HepG2 (cell line): Measurements from ENCODE around the gene HINT1. TPM values are rescaled to one million over a fixed set of nuclear protein-coding genes. Genes with fewer than 3 reads are reported as not detected.
A peak's percentile ranks its signal among the peaks of the same experiment; 100 is the strongest.

Experiments used
- ATM ChIP-seq: fragments of 450-650 bp; IDR thresholded peaks from 2 replicates; pipeline ENCODE4 v1.7.1; 2017; ENCODE audit warnings: mild to moderate bottlenecking, borderline replicate concordance
- BORCS8-MEF2B ChIP-seq: sonication (generic); formaldehyde crosslinking; IDR thresholded peaks from 2 replicates; pipeline ENCODE4 v1.8.0; 2022; ENCODE audit warnings: mild to moderate bottlenecking, missing genetic modification reagents
- DNMT1 ChIP-seq: sonication (generic); formaldehyde crosslinking; IDR thresholded peaks from 2 replicates; pipeline ENCODE4 v1.5.1; 2020; ENCODE audit warnings: mild to moderate bottlenecking, missing genetic modification reagents
- ELF1 ChIP-seq: sonication (generic); formaldehyde crosslinking; IDR thresholded peaks from 2 replicates; pipeline ENCODE4 v1.4.0; 2020; ENCODE audit warnings: missing genetic modification reagents
- FOXC1 ChIP-seq: sonication (generic); formaldehyde crosslinking; IDR thresholded peaks from 2 replicates; pipeline ENCODE4 v1.8.0; 2022; ENCODE audit warnings: mild to moderate bottlenecking, missing genetic modification reagents, borderline replicate concordance
- FOXP4 ChIP-seq: sonication (generic); formaldehyde crosslinking; IDR thresholded peaks from 2 replicates; pipeline ENCODE4 v1.4.0; 2020; ENCODE audit warnings: missing genetic modification reagents
- MAFG ChIP-seq: sonication (generic); formaldehyde crosslinking; IDR thresholded peaks from 2 replicates; pipeline ENCODE4 v1.5.1; 2020; ENCODE audit warnings: mild to moderate bottlenecking, missing genetic modification reagents
- NONO ChIP-seq, 2 experiments: fragments of 450-650 bp in 1 of 2; sonication (generic) in 1 of 2; formaldehyde crosslinking in 1 of 2; IDR thresholded peaks in 1 of 2; conservative IDR thresholded peaks in 1 of 2; 2 replicates each; pipeline versions ENCODE4 v1.6.1 to v1.8.0; 2017 to 2022; ENCODE audit warnings: mild to moderate bottlenecking in 1 of 2, missing genetic modification reagents in 1 of 2, moderate library complexity in 1 of 2
- NR1H2 ChIP-seq: sonication (generic); formaldehyde crosslinking; IDR thresholded peaks from 2 replicates; pipeline ENCODE4 v1.8.1; 2022; ENCODE audit warnings: low read depth, missing genetic modification reagents, borderline replicate concordance
- RBFOX2 ChIP-seq: fragments of 200-400 bp; formaldehyde crosslinking; IDR thresholded peaks from 2 replicates; pipeline ENCODE4 v1.6.1; 2017; ENCODE audit warnings: low read depth, mild to moderate bottlenecking, low read length
- REPIN1 ChIP-seq: sonication (generic); formaldehyde crosslinking; IDR thresholded peaks from 2 replicates; pipeline ENCODE4 v1.8.0; 2022; ENCODE audit warnings: missing genetic modification reagents, low read depth, mild to moderate bottlenecking, borderline replicate concordance
- SIN3A ChIP-seq: IDR thresholded peaks from 2 replicates; pipeline ENCODE4 v1.6.1; 2011; ENCODE audit warnings: low read depth, mild to moderate bottlenecking, control low read depth, low read length, borderline replicate concordance
- SOX13 ChIP-seq, 3 experiments: fragments of 450-650 bp in 1 of 3; sonication (generic) in 1 of 3; formaldehyde crosslinking in 1 of 3; IDR thresholded peaks in 2 of 3; conservative IDR thresholded peaks in 1 of 3; 2 replicates each; pipeline versions ENCODE4 v1.5.0 to v1.6.1; 2016 to 2020; ENCODE audit warnings: antibody characterized with exemption in 1 of 3, mild to moderate bottlenecking in 1 of 3, missing compliant biosample characterization in 1 of 3, missing genetic modification reagents in 1 of 3, moderate library complexity in 1 of 3
- SP4 ChIP-seq: sonication (generic); formaldehyde crosslinking; IDR thresholded peaks from 2 replicates; pipeline ENCODE4 v1.8.1; 2023; ENCODE audit warnings: mild to moderate bottlenecking, missing genetic modification reagents
- STAT6 ChIP-seq: sonication (generic); formaldehyde crosslinking; IDR thresholded peaks from 2 replicates; pipeline ENCODE4 v1.4.0; 2020; ENCODE audit warnings: missing genetic modification reagents, mild to moderate bottlenecking, borderline replicate concordance
- YEATS4 ChIP-seq: sonication (generic); formaldehyde crosslinking; IDR thresholded peaks from 2 replicates; pipeline ENCODE4 v1.4.0; 2020; ENCODE audit warnings: missing genetic modification reagents, borderline replicate concordance
- ZNF770 ChIP-seq: sonication (generic); formaldehyde crosslinking; IDR thresholded peaks from 2 replicates; pipeline ENCODE4 v1.5.0; 2020; ENCODE audit warnings: mild to moderate bottlenecking, missing genetic modification reagents
- ZNF777 ChIP-seq: sonication (generic); formaldehyde crosslinking; IDR thresholded peaks from 2 replicates; pipeline ENCODE4 v1.4.0; 2020; ENCODE audit warnings: missing genetic modification reagents
- ZNF83 ChIP-seq: sonication (generic); formaldehyde crosslinking; IDR thresholded peaks from 2 replicates; pipeline ENCODE4 v1.4.0; 2020; ENCODE audit warnings: missing genetic modification reagents, mild to moderate bottlenecking, borderline replicate concordance
- ZSCAN9 ChIP-seq: IDR thresholded peaks from 2 replicates; pipeline ENCODE4 v1.6.1; 2016; ENCODE audit warnings: borderline replicate concordance
- polyA plus RNA-seq, 8 experiments: library from polyadenylated mRNA; depleted of rRNA in 3 of 8; stranded (reverse) in 7 of 8; unstranded in 1 of 8; fragments of >200 nt; fragmentation: Illumina TruSeq in 4 of 8; extraction: Trizol in 4 of 8; gene quantifications; 2 replicates each; pipeline versions ENCODE4 v1.2.1 to v1.2.3, GENCODE V29; 2011 to 2016; ENCODE audit warnings: low read depth in 4 of 8, missing spikeins in 1 of 8, mixed read lengths in 1 of 8; ENCODE audit not compliant: insufficient read depth in 1 of 8
- total RNA-seq, 5 experiments: library from RNA; depleted of rRNA; stranded (reverse); fragments of >200 nt; fragmentation: Illumina TruSeq; extraction: Trizol; gene quantifications; 2 replicates each; pipeline ENCODE4 v1.2.3, GENCODE V29; 2016; ENCODE audit warnings: low read depth in 1 of 5
- TF ChIP-seq, protein P1 (sequence below): IDR thresholded peaks from 2 replicates; pipeline ENCODE4 v1.6.1; 2016; ENCODE audit warnings: mild to moderate bottlenecking, missing biosample characterization, missing genetic modification reagents

The HINT1 gene
- total and polyA plus RNA-seq, 2 of the 13 experiments (the other 11 are each of a cell fraction or from before 2014, with no cell fraction given): 428 to 997 TPM

DNA sequence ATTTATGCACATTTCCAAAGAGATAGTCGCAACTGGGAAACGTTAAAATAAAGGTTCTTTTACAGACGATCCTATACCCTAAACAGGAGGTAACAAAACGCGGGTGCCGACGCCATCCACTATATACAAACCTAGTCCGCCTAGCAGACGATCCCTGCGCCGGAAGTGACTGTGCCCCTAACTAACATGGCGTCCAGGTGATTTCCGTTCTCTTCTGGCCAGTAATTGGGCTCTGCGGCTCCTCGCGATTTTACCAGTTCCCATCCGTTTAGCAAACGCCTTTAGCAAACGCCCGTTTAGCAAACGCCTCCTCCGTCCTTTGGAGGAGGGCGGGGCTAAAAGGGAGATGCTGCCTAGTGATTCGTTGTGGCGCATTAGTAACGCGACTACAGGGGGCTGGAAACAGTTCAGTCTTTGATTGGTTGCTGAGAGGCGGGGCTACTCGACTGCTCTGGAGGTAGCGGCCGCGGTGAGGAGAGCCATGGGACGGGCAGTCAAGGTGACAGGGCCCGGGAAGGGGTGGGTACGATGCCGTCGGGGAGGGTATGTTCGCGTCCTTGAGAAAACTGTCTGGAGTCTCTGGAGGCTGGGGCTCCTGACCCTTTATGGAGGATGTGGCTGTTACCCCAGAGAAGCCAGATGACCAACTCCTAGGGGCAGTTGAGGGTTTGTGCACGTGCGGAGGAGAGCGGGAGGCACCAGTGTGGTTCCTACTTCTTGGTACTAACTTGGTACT lies 5.7 kb upstream of the HINT1 start, which contains the start of gene LYRM7 (continued):
- TF ChIP-seq ELF1 (CRISPR knock-in tag) (peak; percentile 73), SIN3A (peak; percentile 91; the same call in 1 of the 2 replicates), NONO (IDR thresholded peaks at IDR 0.05) (no peak), NONO (CRISPR knock-in tag; conservative IDR thresholded peaks at IDR 0.05) (0 out of 2 replicates have a peak, but pooled peaks have one; percentile 65), ZSCAN9 (CRISPR knock-in tag) (peak; percentile 28; the same call in 1 of the 2 replicates), ZNF83 (CRISPR knock-in tag) (no peak), SP4 (CRISPR knock-in tag) (peak; percentile 88), NR1H2 (CRISPR knock-in tag) (no peak), ATM (no peak), FOXP4 (CRISPR knock-in tag) (0 out of 2 replicates have a peak, but pooled peaks have one; percentile 25), RBFOX2 (peak; percentile 74), SOX13 (IDR thresholded peaks at IDR 0.05) (no peak), SOX13 (CRISPR knock-in tag; conservative IDR thresholded peaks at IDR 0.05 in 1 of 2, IDR thresholded peaks at IDR 0.05 in 1 of 2) (peak in 1 of 2 experiments; percentile 24; a peak in 1 of 4 replicates), ZNF777 (CRISPR knock-in tag) (peak; percentile 95), STAT6 (CRISPR knock-in tag) (peak; percentile 21; the same call in 1 of the 2 replicates), FOXC1 (CRISPR knock-in tag) (0 out of 2 replicates have a peak, but pooled peaks have one; percentile 44), YEATS4 (CRISPR knock-in tag) (peak; percentile 13; the same call in 1 of the 2 replicates), BORCS8-MEF2B (CRISPR knock-in tag) (0 out of 2 replicates have a peak, but pooled peaks have one; percentile 46), REPIN1 (CRISPR knock-in tag) (peak; percentile 42; the same call in 1 of the 2 replicates), DNMT1 (CRISPR knock-in tag) (no peak), MAFG (no peak), ZNF770 (CRISPR knock-in tag) (no peak)
- TF ChIP-seq, protein P1, sequence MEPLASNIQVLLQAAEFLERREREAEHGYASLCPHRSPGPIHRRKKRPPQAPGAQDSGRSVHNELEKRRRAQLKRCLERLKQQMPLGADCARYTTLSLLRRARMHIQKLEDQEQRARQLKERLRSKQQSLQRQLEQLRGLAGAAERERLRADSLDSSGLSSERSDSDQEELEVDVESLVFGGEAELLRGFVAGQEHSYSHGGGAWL (CRISPR knock-in tag): no peak; the same call in 1 of the 2 replicates
